Measurements from ENCODE around the gene NTRK3. TPM values are rescaled to one million over a fixed set of nuclear protein-coding genes. Genes with fewer than 3 reads are reported as not detected.

The NTRK3 gene
- total and polyA plus RNA-seq, 2 of the 8 experiments (the other 6 are each of a cell fraction or from before 2014, with no cell fraction given): 4.5 to 6.8 TPM

- peak; percentile 76 to 82 (median 79) for TF ChIP-seq CTCF (IDR thresholded peaks at IDR 0.05; ENCODE audit: control extremely low read depth in 1 of 3, insufficient read depth in 1 of 3, low read depth in 1 of 3, low read length in 3 of 3)
- peak; percentile 58 to 66 for TF ChIP-seq RAD21 (IDR thresholded peaks at IDR 0.05 in 1 of 2, conservative IDR thresholded peaks at IDR 0.05 in 1 of 2; ENCODE audit: low read depth in 2 of 2, low read length in 2 of 2)
These were observed 12.4 kb downstream of the NTRK3 start (continued) for GRCh38 chr15:88243895-88244787.
